HepG2 (cell line): ENCODE results near the gene MYH7B. TPM values are rescaled to one million over a fixed set of nuclear protein-coding genes. Genes with fewer than 3 reads are reported as not detected.

ENCODE experiments used
- GFI1 ChIP-seq: sonication (generic); formaldehyde crosslinking; IDR thresholded peaks from 2 replicates; pipeline ENCODE4 v1.5.0; 2020; ENCODE audit warnings: missing genetic modification reagents, mild to moderate bottlenecking, borderline replicate concordance
- SMARCC2 ChIP-seq: fragments of 450-650 bp; IDR thresholded peaks from 2 replicates; pipeline ENCODE4 v1.6.1; 2017; ENCODE audit warnings: antibody characterized with exemption, mild to moderate bottlenecking
- SRF ChIP-seq: IDR thresholded peaks from 2 replicates; pipeline ENCODE4 v1.6.1; 2011; ENCODE audit warnings: mild to moderate bottlenecking, low read depth, low read length, moderate library complexity
- TBL1XR1 ChIP-seq: fragments of 150-350 bp; IDR thresholded peaks from 2 replicates; pipeline ENCODE4 v1.6.1; 2014; ENCODE audit warnings: borderline replicate concordance, low read length; ENCODE audit not compliant: partially characterized antibody
- ZNF407 ChIP-seq: sonication (generic); formaldehyde crosslinking; IDR thresholded peaks from one replicate; pipeline ENCODE4 v1.5.1; 2020; ENCODE audit warnings: mild to moderate bottlenecking, missing genetic modification reagents; ENCODE audit errors: not compliant biosample characterization
- ZNF678 ChIP-seq: sonication (generic); formaldehyde crosslinking; IDR thresholded peaks from 2 replicates; pipeline ENCODE4 v1.4.0; 2020; ENCODE audit warnings: mild to moderate bottlenecking, missing genetic modification reagents
- polyA plus RNA-seq, 8 experiments: library from polyadenylated mRNA; depleted of rRNA in 3 of 8; stranded (reverse) in 7 of 8; unstranded in 1 of 8; fragments of >200 nt; fragmentation: Illumina TruSeq in 4 of 8; extraction: Trizol in 4 of 8; gene quantifications; 2 replicates each; pipeline versions ENCODE4 v1.2.1 to v1.2.3, GENCODE V29; 2011 to 2016; ENCODE audit warnings: low read depth in 4 of 8, missing spikeins in 1 of 8, mixed read lengths in 1 of 8; ENCODE audit not compliant: insufficient read depth in 1 of 8
- total RNA-seq, 5 experiments: library from RNA; depleted of rRNA; stranded (reverse); fragments of >200 nt; fragmentation: Illumina TruSeq; extraction: Trizol; gene quantifications; 2 replicates each; pipeline ENCODE4 v1.2.3, GENCODE V29; 2016; ENCODE audit warnings: low read depth in 1 of 5
- TF ChIP-seq, protein P1 (sequence below): sonication (generic); formaldehyde crosslinking; IDR thresholded peaks from 2 replicates; pipeline ENCODE4 v1.5.1; 2020; ENCODE audit warnings: mild to moderate bottlenecking, moderate library complexity, missing genetic modification reagents
- TF ChIP-seq, protein P2 (sequence below): sonication (generic); formaldehyde crosslinking; IDR thresholded peaks from 2 replicates; pipeline ENCODE4 v1.4.0; 2020; ENCODE audit warnings: missing genetic modification reagents
- TF ChIP-seq, protein P3 (sequence below): sonication (generic); formaldehyde crosslinking; IDR thresholded peaks from 2 replicates; pipeline ENCODE4 v1.9.0; 2021; ENCODE audit warnings: mild to moderate bottlenecking, missing genetic modification reagents
- TF ChIP-seq, protein P4 (sequence below): sonication (generic); formaldehyde crosslinking; IDR thresholded peaks from 2 replicates; pipeline ENCODE4 v1.5.0; 2020; ENCODE audit warnings: missing genetic modification reagents, mild to moderate bottlenecking, borderline replicate concordance

MYH7B gene
- total and polyA plus RNA-seq, 2 of the 13 experiments (the other 11 are each of a cell fraction or from before 2014, with no cell fraction given) = 0.05 to 0.20 TPM

GRCh38 chr20:34954904-34955230 lies 801 bp upstream of the MYH7B start (continued):
- TF ChIP-seq ZNF407 (CRISPR knock-in tag) = no peak
- no peak for TF ChIP-seq TBL1XR1
- TF ChIP-seq, protein P1, sequence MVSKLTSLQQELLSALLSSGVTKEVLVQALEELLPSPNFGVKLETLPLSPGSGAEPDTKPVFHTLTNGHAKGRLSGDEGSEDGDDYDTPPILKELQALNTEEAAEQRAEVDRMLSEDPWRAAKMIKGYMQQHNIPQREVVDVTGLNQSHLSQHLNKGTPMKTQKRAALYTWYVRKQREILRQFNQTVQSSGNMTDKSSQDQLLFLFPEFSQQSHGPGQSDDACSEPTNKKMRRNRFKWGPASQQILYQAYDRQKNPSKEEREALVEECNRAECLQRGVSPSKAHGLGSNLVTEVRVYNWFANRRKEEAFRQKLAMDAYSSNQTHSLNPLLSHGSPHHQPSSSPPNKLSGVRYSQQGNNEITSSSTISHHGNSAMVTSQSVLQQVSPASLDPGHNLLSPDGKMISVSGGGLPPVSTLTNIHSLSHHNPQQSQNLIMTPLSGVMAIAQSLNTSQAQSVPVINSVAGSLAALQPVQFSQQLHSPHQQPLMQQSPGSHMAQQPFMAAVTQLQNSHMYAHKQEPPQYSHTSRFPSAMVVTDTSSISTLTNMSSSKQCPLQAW (CRISPR knock-in tag) = no peak
- TF ChIP-seq, protein P2, sequence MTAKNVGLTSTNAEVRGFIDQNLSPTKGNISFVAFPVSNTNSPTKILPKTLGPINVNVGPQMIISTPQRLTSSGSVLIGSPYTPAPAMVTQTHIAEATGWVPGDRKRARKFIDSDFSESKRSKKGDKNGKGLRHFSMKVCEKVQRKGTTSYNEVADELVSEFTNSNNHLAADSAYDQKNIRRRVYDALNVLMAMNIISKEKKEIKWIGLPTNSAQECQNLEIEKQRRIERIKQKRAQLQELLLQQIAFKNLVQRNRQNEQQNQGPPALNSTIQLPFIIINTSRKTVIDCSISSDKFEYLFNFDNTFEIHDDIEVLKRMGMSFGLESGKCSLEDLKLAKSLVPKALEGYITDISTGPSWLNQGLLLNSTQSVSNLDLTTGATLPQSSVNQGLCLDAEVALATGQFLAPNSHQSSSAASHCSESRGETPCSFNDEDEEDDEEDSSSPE (CRISPR knock-in tag) = no peak
- peak; percentile 86 for TF ChIP-seq SRF
- TF ChIP-seq ZNF678 = no peak
- no peak for TF ChIP-seq SMARCC2
- TF ChIP-seq, protein P3, sequence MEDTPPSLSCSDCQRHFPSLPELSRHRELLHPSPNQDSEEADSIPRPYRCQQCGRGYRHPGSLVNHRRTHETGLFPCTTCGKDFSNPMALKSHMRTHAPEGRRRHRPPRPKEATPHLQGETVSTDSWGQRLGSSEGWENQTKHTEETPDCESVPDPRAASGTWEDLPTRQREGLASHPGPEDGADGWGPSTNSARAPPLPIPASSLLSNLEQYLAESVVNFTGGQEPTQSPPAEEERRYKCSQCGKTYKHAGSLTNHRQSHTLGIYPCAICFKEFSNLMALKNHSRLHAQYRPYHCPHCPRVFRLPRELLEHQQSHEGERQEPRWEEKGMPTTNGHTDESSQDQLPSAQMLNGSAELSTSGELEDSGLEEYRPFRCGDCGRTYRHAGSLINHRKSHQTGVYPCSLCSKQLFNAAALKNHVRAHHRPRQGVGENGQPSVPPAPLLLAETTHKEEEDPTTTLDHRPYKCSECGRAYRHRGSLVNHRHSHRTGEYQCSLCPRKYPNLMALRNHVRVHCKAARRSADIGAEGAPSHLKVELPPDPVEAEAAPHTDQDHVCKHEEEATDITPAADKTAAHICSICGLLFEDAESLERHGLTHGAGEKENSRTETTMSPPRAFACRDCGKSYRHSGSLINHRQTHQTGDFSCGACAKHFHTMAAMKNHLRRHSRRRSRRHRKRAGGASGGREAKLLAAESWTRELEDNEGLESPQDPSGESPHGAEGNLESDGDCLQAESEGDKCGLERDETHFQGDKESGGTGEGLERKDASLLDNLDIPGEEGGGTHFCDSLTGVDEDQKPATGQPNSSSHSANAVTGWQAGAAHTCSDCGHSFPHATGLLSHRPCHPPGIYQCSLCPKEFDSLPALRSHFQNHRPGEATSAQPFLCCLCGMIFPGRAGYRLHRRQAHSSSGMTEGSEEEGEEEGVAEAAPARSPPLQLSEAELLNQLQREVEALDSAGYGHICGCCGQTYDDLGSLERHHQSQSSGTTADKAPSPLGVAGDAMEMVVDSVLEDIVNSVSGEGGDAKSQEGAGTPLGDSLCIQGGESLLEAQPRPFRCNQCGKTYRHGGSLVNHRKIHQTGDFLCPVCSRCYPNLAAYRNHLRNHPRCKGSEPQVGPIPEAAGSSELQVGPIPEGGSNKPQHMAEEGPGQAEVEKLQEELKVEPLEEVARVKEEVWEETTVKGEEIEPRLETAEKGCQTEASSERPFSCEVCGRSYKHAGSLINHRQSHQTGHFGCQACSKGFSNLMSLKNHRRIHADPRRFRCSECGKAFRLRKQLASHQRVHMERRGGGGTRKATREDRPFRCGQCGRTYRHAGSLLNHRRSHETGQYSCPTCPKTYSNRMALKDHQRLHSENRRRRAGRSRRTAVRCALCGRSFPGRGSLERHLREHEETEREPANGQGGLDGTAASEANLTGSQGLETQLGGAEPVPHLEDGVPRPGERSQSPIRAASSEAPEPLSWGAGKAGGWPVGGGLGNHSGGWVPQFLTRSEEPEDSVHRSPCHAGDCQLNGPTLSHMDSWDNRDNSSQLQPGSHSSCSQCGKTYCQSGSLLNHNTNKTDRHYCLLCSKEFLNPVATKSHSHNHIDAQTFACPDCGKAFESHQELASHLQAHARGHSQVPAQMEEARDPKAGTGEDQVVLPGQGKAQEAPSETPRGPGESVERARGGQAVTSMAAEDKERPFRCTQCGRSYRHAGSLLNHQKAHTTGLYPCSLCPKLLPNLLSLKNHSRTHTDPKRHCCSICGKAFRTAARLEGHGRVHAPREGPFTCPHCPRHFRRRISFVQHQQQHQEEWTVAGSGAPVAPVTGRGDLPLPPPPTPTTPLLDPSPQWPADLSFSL (CRISPR knock-in tag) = peak; percentile 64; the same call in 1 of the 2 replicates
- TF ChIP-seq, protein P4, sequence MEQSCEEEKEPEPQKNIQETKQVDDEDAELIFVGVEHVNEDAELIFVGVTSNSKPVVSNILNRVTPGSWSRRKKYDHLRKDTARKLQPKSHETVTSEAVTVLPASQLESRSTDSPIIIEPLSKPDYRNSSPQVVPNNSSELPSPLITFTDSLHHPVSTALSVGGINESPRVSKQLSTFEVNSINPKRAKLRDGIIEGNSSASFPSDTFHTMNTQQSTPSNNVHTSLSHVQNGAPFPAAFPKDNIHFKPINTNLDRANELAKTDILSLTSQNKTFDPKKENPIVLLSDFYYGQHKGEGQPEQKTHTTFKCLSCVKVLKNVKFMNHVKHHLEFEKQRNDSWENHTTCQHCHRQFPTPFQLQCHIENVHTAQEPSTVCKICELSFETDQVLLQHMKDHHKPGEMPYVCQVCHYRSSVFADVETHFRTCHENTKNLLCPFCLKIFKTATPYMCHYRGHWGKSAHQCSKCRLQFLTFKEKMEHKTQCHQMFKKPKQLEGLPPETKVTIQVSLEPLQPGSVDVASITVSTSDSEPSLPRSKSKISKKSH (CRISPR knock-in tag) = no peak
- TF ChIP-seq GFI1 (CRISPR knock-in tag) = peak; percentile 5; the same call in 1 of the 2 replicates
